GM12864 (cell line): ENCODE measurements around the gene NR3C1.

Experiments used
- DNase-seq: peaks from one replicate; pipeline ENCODE4 v3.0.0-alpha.2; 2011; ENCODE audit warnings: low read depth
- H3K4me3 ChIP-seq: 2 replicates; pipeline ENCODE4 v1.5.1; 2011; ENCODE audit warnings: mild to moderate bottlenecking, low read depth, low read length, control low read depth
- CTCF ChIP-seq: IDR thresholded peaks from 2 replicates; pipeline ENCODE4 v1.5.1; 2011; ENCODE audit warnings: low read depth, mild to moderate bottlenecking, moderate library complexity, low read length, control low read depth, inconsistent platforms; ENCODE audit errors: missing control alignments

NR3C1 gene

DNA sequence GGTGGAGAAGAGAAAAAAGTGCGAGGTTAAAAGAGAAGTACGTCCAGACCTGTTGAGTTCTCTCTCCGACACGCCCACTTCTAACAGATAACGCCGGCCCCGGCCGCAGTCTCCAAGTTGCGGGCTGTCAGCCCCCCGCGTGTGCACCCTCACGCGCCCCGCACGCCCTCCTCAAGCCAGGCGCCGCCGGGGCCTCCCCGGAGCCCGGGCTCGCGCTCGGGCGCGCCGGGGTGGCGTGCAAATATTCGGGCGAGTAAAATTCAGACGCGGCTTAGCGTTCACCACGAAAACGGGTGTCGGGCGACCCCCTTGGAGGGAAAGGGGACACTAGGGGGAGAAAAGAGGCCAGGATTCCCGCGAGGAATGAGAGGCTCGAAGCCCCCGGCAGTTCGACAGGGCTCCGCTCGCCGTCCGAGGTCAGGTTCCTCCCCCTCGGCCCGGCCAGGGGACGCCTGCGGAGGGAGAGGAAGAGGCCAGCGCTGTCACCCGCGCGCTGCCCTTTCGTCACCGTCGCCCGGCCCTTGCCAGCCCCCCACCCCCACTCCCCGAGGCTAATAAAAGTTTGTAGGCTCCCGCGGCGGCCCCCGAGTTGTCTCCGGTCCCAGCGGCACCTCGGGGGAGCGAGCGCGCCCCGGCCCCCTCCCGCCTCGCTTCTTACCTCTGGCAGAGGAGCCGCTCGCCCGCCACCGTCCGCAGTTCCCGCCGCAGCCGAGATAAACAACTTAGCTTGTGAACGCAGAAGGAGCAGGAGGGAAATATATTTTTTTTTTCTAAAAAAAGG is 743 bp downstream of the NR3C1 start:
- H3K4me3 ChIP-seq, result peak overlapping the region; percentile 97
- DNase-seq, result no peak
- no peak for TF ChIP-seq CTCF

DNA sequence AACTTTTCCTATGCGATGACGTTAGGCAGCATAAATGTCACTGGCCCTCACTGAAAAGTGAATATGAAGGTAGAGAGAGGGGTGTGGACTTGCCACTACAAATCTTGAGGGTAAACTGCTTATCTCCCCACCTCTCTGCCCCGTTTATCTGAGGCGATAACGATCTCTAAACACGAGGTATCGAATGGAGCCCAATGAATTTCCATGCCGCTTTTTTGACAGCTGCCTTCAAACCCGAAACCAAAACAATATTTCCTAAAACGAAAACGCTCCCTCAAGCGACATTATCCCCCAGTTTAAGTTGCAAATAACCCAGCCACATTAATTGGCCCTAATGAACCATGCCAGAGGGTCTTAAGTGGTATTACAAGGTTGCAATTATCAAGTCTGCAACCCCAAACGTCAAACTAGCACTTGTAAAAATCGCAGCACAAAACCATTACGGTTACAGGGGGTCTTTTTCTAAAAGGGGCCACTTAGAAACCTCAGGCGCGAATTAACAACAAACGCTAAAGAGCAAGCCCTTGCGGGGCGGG is 1.4 kb downstream of the NR3C1 start:
- TF ChIP-seq CTCF, result no peak
- no peak for DNase-seq
- H3K4me3 ChIP-seq, result peak overlapping the region; percentile 97

DNA sequence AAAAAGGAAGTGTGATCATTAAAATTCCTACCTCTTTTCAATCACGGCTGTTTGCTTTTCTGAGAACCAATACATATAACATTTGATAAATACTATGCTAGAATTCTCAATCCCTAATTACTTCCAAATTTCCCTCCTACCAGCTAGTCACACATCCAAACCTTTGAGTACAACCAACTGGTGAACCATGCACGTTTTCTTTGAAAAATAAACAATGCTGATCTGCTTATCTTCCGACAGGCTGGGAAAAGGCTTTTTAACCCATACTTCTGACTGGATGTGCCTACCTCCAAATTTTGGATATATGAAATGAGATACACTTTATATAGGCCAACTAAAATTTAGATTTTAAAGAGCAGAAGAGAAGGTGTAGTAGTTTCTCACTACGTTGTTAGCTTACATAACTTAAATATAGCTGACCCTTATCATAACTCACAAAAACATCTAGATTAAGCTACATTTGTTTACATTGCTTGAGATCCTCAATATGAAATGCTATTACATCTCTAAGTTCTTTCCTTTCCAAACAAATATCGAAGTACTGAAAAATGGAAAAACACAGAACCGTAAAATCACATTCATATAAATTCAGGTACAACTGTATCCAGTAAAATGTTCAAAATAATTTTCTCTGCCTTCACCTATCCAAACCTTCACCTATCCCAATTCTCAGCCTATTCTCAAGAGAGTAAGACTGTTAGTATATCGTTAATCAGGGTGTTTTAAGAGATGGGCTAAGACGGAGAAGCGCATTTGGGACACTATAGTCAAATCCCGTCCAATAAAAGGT is 2.1 kb downstream of the NR3C1 start:
- TF ChIP-seq CTCF, result no peak
- DNase-seq, result no peak
- peak overlapping the region; percentile 97 for H3K4me3 ChIP-seq

- H3K4me3 ChIP-seq, result peak overlapping the region; percentile 97
- no peak for DNase-seq
- no peak for TF ChIP-seq CTCF
Measured at GRCh38 chr5:143400541-143401226, 2.8 kb downstream of the NR3C1 start.

- H3K4me3 ChIP-seq, result peak overlapping the region; percentile 97
- no peak for TF ChIP-seq CTCF
- no peak for DNase-seq
Measured at GRCh38 chr5:143399616-143400540, 3.6 kb downstream of the NR3C1 start.
